ENCODE results near the gene G6PC1. TPM values are rescaled to one million over a fixed set of nuclear protein-coding genes. Genes with fewer than 3 reads are reported as not detected.
A peak's percentile ranks its signal among the peaks of the same experiment; 100 is the strongest.
"Not testable (repeated sequence)": the region's sequence is repeated elsewhere in the genome, so short reads cannot be mapped to it uniquely, and the experiment has no call there.

The G6PC1 gene
- total and polyA plus RNA-seq, 2 experiments from 2014 or later = not detected

GRCh38 chr17:42893359-42893758, 7.2 kb upstream of the G6PC1 start:
- no peaks in the 10 kb centered on the region for H3K9me3 ChIP-seq (ENCODE audit: low read depth)
- peak overlapping the region; percentile 95 for H3K27ac ChIP-seq
- TF ChIP-seq CTCF (IDR thresholded peaks at IDR 0.05; ENCODE audit: low read depth, low read length) = no peak
- peaks cover 24% of the 10 kb centered on the region for H3K4me1 ChIP-seq (ENCODE audit: low read depth)
- DNase-seq (ENCODE audit: low read depth in 1 of 2, low spot score in 1 of 2) = peak; percentile 14 to 33
- H3K36me3 ChIP-seq = no peaks in the 10 kb centered on the region
- no peaks in the 10 kb centered on the region for H3K27me3 ChIP-seq
- no peak overlapping the region for H3K4me3 ChIP-seq

GRCh38 chr17:42894283-42895184, 6.1 kb upstream of the G6PC1 start:
- DNase-seq (ENCODE audit: low read depth in 1 of 2, low spot score in 1 of 2) = no peak
- H3K9me3 ChIP-seq (ENCODE audit: low read depth) = no peaks in the 10 kb centered on the region
- no peaks in the 10 kb centered on the region for H3K27me3 ChIP-seq
- peaks cover 24% of the 10 kb centered on the region for H3K4me1 ChIP-seq (ENCODE audit: low read depth)
- H3K36me3 ChIP-seq = no peaks in the 10 kb centered on the region
- TF ChIP-seq CTCF (IDR thresholded peaks at IDR 0.05; ENCODE audit: low read depth, low read length) = no peak
- no peak overlapping the region for H3K4me3 ChIP-seq
- no peak overlapping the region for H3K27ac ChIP-seq

DNA sequence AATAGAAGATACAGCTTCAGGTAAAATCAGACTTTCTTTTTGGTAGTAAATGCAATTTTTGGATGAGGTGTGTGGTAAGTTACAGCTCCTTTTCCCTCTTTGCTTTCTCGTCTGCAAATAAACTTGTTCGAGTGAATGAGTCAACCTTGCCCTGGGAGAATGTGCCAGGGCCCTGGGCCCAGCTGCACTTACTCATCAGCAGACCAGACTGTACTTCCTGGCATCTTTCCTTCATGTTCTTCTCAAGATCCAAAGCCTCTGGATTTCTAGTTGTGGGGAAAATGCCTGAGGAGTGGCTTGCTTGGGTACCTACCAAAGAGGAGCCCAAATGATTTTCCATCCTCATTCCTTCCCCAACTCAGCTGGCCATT, 5.4 kb upstream of the G6PC1 start:
- DNase-seq (ENCODE audit: low read depth in 1 of 2, low spot score in 1 of 2) = peak in 1 of 2 donors; percentile 89
- Histone ChIP-seq H3K27ac (no peak overlapping the region), H3K27me3 (no peaks in the 10 kb centered on the region), H3K36me3 (no peaks in the 10 kb centered on the region), H3K4me1 (ENCODE audit: low read depth) (peaks cover 24% of the 10 kb centered on the region), H3K4me3 (no peak overlapping the region), H3K9me3 (ENCODE audit: low read depth) (no peaks in the 10 kb centered on the region)
- TF ChIP-seq CTCF (IDR thresholded peaks at IDR 0.05; ENCODE audit: low read depth, low read length) = no peak

GRCh38 chr17:42898147-42898811, 2.3 kb upstream of the G6PC1 start:
- no peak for DNase-seq (ENCODE audit: low read depth in 1 of 2, low spot score in 1 of 2)
- H3K27ac ChIP-seq = no peak overlapping the region
- H3K36me3 ChIP-seq = no peaks in the 10 kb centered on the region
- H3K4me3 ChIP-seq = no peak overlapping the region
- no peak for TF ChIP-seq CTCF (IDR thresholded peaks at IDR 0.05; ENCODE audit: low read depth, low read length)
- peaks cover 3% of the 10 kb centered on the region for H3K4me1 ChIP-seq (ENCODE audit: low read depth)
- no peaks in the 10 kb centered on the region for H3K9me3 ChIP-seq (ENCODE audit: low read depth)
- H3K27me3 ChIP-seq = no peaks in the 10 kb centered on the region

GRCh38 chr17:42899981-42900380, 618 bp upstream of the G6PC1 start:
- H3K27ac ChIP-seq; H3K36me3 ChIP-seq; H3K9me3 ChIP-seq (ENCODE audit: low read depth); H3K27me3 ChIP-seq; H3K4me3 ChIP-seq; H3K4me1 ChIP-seq (ENCODE audit: low read depth); DNase-seq (ENCODE audit: low read depth in 1 of 2, low spot score in 1 of 2): not testable (repeated sequence)

Measured in cardiac muscle cell (in vitro differentiated cells and primary cell).